ENCODE data around the gene ST6GALNAC6.

ST6GALNAC6 gene, protein sequence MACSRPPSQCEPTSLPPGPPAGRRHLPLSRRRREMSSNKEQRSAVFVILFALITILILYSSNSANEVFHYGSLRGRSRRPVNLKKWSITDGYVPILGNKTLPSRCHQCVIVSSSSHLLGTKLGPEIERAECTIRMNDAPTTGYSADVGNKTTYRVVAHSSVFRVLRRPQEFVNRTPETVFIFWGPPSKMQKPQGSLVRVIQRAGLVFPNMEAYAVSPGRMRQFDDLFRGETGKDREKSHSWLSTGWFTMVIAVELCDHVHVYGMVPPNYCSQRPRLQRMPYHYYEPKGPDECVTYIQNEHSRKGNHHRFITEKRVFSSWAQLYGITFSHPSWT

DNA sequence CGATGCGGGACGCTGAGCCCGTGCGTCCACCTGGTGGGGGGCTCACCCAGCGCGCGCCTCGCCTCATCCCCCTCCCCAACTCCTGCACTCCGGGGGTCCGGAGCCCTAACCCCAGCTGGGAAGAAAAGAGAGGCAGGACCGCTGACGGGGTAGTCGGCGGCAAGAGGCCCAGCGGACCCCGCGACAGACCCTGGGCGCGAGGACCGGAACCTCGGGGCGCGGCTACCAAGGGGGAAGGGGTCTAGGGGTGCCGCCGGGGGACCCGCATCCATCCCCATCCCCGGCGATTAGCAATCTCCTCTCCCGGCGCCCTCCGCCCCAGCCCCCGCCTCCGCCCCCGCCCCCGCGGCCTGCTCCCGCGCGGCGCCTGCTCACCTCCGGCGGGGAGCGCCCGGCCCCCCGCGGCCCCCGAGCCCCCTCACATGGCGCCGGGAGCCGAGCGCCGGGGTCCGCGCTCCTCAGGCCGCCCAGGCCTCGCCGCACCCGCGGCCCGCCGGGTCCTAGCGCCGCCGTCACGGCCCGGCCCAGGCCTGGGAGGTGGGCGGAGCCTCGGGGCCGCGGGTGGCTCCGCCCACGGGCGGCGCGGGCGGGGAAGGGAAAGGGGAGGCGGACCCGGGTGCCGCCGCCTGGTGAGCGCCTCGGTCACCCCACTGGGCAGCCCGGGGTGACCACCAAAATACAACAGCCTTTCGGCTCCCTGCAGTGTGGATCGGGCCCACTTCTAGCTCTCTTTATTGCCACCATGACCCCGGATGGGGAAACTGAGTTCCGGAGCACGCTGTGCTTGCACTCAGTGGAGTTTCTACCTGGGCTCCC, at the start of gene ST6GALNAC6:
ST6GALNAC6 (minus strand) TSS at position 476 of the 816 bp plus-strand sequence. CDS start 1,622 bp downstream, outside the sequence.
- peak; percentile 65 for DNase-seq

DNA sequence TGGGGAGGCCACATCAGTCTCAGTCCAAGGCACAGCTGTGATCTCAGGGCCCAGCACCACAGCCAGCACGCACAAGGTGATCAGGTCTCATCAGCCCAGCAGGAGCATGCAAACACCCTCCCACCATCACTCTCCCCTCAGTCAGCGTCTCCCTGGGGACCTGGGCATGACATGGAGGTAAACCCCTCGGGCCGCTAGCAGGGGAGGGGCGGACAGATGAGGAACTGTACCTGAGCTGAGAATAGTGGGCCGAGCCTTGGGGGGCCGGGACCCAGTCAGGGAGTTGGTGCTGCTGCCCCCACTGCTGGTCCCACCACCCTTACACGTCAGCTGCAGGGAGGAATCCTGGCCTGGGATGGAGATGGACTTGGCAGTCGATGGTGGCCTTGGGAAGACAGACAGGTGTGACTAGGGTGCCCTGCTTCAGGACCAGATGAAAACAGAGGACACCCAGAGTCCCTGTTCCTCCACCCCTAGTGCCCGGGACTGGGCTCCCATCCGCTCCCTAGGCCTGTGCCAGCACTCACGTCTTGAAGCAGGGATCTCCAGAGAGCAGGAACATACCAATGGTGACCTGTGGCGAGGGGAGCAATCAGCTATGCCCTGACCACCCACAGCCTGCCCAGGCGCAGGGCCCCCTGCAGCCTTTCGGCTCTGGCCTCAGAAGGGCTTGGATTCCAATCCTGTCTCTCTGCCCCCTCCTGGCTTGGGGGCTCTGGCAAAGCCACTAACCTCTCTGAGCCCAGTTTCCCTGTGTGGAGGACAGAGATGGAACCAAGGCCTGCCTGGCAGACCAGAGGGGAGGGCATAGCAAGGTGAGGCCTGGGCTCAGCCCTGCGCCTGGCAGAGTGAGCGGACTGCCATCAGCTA, 48.7 kb upstream of the ST6GALNAC6 start:
- DNase-seq: no peak

DNA sequence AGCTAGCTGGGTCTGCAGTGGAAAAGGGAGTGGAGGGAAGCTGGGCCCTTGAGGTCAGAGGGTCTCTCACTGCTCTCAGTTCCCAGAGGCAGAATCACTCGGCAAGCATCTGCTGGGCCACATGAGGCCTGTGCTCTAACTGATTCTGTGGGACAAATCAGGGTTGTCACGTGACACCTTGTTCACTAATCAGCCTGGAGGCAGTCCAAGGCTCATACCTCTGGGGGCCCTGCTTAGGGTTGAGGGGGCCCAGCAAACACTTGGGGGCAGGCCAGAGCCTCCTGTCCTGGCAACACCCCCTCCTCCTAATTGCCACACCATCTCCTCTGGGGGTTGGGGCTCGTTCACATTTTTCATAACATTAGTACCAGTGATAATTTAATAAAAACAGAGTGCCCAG, 47.3 kb upstream of the ST6GALNAC6 start:
- DNase-seq: no peak

DNA sequence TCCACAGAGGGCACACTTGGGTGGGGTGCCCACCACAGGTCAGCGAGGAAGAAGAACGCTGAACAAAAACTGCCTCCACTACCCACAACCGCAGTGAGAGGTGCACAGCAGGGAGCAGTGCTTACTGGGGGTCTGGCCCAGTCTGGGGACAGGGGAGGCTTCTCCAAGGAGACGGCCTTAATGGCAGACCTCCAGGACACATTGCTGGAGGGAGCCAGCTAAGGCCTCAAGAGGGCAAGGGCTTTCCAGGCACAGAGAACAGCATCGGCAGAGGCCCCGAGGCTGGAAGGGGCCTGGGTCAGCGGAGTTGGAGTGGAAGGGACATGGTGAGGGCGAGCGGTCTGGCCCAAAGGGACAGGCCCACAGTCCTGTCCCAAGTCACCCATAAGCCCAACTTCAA, 46.5 kb upstream of the ST6GALNAC6 start:
- DNase-seq: no peak

DNA sequence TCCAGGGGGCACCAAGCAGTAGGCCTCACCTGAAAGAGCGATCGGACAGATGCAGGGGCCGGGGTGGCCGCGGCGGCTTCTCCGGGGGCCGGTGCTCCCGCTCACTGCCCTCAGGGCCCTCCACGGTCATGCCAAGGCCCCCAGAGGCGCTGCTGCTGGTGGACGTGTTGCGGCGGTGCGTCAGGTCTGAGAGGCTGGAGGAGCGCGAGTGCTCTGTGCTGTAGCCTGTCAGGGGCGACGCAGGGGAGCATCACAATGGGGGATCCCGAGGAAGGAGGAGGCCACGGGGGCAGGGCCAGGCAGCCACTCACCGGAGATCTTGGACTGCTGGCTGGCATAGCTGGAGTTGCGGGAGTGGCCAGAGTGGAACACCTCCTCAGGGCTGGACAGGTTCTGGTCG, 45.9 kb upstream of the ST6GALNAC6 start:
- DNase-seq: no peak

DNA sequence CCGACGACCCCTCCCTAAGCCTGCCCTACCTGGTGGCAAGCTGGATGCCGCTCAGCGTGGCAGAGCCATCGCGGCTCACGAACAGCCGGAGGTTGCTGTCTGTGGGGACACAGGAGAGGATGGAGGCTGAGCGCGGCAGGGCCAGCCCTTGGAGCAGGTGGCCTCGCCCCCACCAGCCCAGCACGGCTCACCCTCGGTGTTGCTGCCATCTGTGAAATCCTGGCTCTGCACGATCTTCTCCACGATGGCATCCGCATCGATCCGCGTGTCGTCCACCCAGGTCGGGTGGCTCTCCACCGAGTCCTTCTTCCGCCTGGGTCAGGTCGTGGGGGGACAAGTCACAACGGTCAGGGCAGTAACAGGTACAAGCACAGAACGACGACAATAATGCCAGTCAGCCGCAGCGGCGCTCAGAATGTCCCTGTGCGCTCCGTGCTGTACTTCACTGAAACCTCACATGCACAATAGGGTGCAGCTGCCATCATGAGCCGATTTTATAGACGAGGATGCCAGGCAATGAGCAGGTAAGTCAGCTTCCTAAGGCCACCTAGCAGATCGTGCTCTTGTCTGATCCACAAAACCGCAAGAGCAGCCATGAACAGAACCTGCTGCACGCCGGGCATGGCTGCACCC, 45.3 kb upstream of the ST6GALNAC6 start:
- no peak for DNase-seq

DNA sequence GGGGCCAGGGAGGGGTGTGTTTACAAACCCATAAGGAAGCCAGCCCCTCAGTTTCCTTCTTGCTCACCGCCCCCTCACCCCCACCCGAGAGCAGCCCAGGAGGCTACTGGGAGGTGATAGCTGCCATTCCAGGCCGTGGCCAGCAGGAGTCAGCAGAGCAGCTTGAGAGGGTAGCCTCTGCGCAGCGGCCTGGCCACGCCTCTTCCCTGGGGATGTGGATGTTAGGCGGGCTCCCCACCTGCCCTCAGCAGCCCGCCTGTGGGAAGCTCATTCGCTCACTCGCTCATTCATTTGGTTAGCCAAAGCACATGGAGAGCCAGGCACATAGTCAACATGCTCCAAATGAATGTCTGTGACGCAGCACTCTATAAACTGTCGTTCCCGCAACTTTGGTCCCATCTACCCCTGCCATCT, 44.3 kb upstream of the ST6GALNAC6 start:
- DNase-seq: peak; percentile 74

DNA sequence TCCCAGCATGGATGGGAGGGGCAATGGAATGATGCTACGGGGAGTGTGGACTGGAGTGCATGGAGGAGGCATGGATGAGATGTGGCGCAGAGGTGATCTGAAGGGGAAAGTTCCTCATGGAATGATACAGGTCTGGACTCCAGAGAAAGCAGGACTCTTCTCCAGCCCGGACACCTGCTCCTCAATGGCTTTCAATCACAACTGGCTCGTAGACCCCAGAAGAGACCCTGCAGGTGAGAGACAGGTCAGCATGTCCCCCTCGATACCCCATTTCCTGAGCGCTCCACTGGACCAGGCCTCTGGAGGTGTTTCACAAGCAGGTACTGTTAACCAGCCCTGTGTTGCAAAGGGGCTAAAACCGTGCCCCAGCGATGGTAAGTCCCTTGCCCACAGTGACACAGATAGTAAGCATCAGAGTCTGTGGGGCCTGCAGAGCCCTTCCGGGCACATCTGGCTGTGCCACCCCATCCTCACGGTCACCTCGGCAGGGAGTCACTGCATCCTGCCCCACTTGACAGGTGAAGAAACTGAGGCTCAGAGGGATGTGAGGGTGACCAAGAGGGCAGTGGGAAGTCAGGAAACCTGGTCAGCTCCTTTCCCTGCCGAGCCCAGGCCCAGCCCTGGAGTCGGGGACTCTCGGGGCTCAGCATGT, 43.7 kb upstream of the ST6GALNAC6 start:
- DNase-seq: no peak

DNA sequence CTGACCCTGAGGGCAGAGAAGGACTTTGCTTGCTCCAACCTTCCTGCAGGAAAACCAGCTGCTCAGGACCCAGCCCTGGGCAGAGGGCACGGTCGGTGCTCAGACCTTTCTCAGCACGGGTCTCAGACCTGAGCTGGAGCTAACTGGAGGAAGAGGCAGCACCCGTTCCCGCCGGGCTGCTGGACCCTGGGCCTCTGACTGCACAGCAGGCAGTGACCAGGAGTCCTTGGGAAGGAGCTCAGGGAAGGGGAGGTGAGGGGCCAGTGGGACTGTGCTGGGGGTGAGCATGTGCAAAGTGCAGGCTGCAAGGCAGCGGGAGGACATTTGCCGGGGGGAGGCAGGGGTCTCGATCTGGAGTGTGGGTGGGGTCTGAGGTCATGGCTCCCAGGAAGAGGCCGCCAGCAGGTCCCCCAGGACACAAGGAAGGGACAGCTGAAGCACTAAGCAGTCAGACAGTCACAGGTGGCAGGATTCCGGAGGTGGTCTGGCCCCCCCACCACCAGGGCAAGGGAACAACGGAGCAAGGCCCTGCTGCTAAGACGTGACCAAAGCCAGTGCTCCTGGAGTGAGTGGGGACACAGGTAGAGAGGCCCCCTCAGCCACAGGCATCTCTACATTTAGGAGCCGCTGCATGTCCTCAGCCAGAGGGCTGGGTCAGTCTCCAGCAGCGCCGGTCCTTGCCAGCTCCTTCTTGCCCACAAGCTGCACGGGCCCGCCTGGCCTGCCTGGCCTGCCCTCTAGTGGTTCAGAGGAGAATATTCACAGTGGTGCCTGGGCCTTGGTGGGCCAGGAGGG, 43.0 kb upstream of the ST6GALNAC6 start:
- peak; percentile 43 for DNase-seq

DNA sequence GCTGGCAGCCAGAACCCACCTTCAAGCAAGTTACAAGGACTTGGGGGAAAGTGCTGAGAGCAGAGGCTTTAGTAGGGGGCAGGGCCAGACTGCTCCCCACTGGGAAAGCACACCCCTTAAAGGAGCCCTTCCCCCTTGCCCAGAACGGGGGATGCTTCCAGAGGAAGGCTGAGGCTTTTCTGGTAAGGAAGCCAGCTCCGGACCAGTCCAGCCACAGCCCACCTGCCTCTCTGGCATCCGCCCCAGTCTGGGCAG, 42.5 kb upstream of the ST6GALNAC6 start:
- no peak for DNase-seq

DNA sequence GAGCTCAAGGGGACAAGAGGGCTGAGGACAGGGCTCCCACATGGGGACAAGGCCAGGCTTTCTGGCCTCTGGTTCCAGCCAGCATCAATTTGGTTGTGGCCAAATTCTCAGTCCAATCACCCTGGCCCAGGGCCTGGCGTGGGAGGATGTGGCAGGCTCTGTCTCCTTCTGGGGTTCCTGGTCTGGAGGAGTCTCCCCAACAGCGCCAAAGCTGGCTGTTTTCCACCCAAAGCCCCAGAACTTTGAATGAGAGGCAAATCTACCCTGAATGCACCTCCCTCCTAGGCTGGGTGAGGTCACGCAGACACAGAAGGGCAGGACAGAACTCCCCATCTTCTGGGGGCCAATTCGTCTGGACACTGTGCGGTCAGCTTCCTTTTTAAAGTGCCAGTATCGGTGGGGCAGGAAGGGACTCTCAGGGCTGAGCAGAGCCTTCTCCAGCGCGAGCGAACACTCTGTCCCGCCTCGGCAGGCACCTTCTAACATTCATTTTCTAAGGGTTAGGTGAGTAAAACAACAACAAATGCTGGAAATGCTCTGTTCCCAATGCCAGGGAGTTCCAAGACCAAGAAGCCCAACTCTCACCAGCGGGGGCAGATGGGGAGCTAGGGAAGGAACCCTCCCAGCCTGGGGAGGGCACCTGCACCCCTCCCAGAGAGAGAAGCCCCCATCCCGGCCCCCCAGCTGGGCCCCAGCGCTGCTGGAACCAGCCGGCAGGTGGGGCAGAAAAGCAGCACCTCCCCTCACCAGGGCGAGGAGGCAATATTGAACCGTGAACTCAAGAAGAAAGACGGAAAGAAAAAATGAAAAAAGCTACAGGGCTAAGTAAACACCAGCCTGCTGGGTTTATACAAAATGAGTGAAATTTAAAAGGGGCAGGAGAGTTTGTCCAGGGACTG, 41.9 kb upstream of the ST6GALNAC6 start:
- DNase-seq: no peak

DNA sequence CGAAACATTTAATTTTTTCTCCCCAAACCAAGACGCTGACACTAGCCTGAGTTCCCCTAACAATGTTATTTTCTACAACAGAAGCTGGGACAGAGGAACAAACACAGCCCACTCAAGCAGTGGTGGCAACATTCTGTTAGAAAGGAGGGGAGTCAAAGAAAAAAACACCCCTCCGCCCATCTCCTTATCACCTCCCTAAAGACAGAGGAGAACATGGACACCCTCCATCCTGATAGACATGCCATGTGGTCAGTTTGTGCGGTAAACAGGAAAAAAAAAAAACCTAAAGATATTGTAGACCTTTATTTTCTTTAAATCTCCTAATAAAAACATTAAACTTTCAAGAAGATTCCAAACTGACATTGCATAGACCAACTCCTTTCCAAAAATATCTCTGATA, 41.2 kb upstream of the ST6GALNAC6 start:
- no peak for DNase-seq

DNA sequence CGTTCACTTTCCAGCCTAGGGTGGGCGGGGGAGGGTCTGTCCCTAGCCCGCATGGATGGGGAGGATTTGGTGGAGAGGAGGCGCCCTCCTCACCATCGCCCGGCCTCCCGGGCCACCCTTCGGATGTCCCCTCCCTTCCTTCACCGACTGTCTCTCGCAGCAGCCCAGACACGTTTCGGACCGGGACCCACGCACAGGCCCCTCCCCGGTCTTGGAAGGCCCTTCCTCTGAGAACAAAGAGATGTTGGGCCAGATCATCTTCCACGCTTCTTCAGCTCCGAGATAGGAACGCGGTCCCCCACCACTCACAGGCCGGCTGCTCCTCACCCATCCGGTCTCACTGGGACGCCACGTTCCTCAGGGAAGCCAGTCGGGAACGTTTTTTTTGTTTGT, 38.9 kb upstream of the ST6GALNAC6 start:
- no peak for DNase-seq

DNA sequence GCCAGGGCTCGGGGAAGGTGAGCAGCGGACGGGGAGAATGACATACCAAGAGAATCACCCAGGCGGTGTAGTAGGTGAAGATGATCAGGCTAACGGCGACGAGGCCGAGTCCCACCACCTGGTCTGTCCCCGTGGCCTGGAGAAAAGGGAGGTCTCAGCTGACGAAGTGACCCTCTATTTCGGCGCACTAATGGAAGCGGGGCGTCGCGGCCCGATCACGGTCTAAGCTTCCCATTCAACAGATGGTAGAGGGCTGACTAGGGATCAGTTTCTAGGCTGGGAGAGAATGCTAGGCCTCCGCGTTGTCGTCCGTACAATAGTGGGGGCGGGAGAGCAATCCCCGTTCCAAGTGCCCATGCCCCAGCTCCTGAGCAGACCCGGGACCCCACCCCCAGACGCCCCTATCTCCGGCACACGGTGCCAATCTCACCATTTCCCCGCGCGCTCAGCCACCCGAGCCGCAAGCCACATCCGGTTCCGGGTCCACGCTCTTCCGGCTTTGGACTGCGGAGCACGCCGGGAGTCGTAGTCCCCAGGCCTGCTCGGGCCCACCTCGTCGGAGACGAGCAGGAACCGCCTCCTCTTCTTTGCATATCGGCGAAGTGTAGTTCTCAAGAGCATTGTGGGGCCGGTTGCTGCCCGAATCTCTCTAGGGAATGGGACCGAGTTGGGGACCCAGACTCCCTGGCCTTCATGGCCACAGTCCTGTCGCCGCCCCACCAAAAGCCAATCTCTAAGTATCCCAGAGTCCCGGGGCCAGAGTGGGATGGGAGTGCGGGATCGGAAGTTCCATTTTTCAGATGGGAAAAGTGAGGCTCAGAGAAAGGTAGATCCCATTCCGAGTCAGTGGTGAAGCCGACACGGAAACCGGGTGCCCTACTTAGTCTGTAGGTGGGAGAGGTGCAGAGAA, 38.2 kb upstream of the ST6GALNAC6 start, which contains the start of gene DPM2:
DPM2 (minus strand) TSS at position 467 of the 910 bp plus-strand sequence; CDS start at position 433, 34 bp downstream.
- peak; percentile 83 for DNase-seq

DNA sequence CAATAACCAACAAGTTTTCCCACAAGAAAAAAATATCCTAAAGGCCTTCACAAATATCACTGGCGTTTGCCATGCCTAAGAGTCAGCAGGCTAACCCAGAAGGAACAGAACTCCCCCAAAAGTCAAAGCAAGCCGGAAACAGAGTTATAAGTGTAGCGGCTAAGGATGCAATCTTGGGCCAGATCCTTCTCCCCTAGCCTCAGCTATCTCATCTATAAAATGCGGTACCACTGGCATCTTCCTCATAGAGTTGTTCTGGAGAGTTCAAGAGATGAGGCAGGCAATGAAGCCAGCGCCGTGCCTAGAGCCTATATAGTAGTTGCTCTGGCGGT, 37.6 kb upstream of the ST6GALNAC6 start:
- no peak for DNase-seq

DNA sequence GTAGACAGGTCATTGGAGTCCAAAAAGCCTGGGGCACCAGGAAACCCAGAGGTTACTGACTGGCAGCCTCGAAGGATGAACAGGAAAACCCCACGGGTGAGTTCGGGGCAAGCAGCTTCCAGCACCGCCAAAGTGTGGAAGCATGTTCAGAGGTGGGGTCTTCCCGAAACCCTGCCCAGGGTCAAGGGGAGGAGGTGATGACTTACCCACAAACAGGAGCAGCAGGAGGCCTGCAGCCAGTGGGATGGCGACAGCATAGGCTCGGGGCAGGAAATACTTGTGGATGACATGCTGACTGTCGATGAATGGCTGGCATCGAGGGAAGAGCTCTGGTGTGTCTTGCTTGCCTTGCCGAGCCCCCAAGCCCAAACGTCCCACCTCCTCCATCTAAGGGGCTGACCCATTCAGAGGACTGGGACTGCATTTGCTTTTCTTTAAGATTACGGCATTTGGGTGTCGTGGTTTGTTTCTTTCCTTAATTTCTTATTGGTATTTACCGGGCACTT, 37.0 kb upstream of the ST6GALNAC6 start:
- no peak for DNase-seq

DNA sequence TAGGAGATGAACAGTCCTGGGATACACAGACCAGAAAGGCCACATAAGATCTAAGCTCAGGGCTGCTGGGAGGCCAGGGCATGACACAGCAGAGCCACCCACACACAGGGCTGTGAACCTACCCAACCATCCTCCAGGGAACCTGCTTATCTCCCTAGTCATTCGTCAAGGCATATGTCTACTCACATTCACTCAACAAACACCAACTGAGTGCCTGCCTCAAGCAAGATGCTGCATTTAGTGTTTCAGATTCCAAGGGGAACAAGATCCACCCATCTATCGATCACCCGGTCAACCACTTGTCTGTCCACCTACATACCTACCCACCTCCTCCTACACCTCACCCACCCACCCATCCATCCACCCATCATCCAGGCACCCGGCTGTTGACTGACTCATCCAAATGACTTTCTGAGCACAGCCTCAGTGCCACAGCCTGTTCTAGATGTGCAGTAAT, 36.4 kb upstream of the ST6GALNAC6 start:
- DNase-seq: no peak

DNA sequence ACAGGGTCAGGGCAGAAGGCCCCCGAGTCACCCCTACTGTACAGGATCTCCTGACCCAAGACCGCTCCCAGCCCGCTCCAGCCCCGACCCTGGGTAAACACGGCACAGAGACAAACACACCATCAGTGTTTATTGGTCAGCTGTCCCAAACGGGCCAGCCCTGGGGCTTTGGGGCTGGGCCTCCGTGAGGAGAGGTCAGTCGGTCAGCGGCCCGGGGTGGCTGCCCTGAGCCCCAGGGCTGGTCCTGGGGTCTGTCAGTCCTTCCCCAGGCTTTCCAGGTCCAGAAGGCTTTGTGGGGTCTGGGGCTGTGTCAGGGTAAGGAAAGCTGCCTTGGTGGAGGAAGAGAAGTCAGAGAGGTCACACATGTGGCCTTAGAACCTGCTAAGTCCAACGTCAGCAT, 35.6 kb upstream of the ST6GALNAC6 start:
- no peak for DNase-seq

DNA sequence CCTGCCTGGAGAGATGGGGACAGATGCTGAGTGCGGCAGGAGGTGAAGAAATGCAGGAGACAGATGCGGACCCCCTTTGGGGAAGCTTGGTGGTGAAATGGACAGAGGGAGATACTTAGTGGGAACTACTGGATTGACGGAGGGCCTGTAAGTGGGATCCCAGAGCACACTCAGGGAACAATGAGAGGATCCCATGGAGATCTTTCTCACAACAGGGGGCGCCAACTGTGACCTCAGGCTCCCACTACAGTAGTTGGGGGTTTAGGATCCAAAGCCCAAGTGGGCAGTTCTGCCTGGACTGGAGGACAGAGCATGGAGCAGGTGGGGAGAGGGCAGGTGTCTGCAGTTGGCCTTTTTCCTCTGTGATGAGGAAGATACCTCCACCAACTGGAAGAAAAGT, 34.8 kb upstream of the ST6GALNAC6 start:
- DNase-seq: no peak

Measured in activated CD4-positive, alpha-beta T cell treated with anti-CD3 and anti-CD28 coated beads, Interleukin-2, amount 50 U/mL, for 1 hour (primary cell).